HUDEP-2 (cell line): ENCODE data around the gene SIRT2.
A peak's percentile ranks its signal among the peaks of the same experiment; 100 is the strongest.
"Not testable (repeated sequence)": the region's sequence is repeated elsewhere in the genome, so short reads cannot be mapped to it uniquely, and the experiment has no call there.

ENCODE experiments used
- DNase-seq, 76 experiments: peaks; one replicate each; lab custom pipeline; 2025; ENCODE audit not compliant: unreplicated experiment in 76 of 76; lab: John Stamatoyannopoulos, UW

Gene SIRT2

GRCh38 chr19:38900743-38901190 is 1.3 kb upstream of the SIRT2 start:
- no peak for DNase-seq

GRCh38 chr19:38900202-38900629 is 798 bp upstream of the SIRT2 start:
- DNase-seq = peak in 1 of 76 experiments; percentile 61

- DNase-seq = no peak
Measured at GRCh38 chr19:38898788-38899446, 501 bp downstream of the SIRT2 start.

GRCh38 chr19:38894968-38895367 is 4.5 kb downstream of the SIRT2 start:
- DNase-seq = no peak

GRCh38 chr19:38893341-38893771 is 6.1 kb downstream of the SIRT2 start:
- no peak for DNase-seq

- DNase-seq = no peak
Measured at GRCh38 chr19:38892841-38893240, 6.6 kb downstream of the SIRT2 start.

- no peak for DNase-seq
Measured at GRCh38 chr19:38891771-38892170, 7.6 kb downstream of the SIRT2 start.

GRCh38 chr19:38890686-38891085 is 8.7 kb downstream of the SIRT2 start:
- no peak for DNase-seq

GRCh38 chr19:38889803-38890202 is 9.6 kb downstream of the SIRT2 start:
- no peak for DNase-seq

GRCh38 chr19:38888876-38889275 is 10.5 kb downstream of the SIRT2 start:
- no peak for DNase-seq

GRCh38 chr19:38884691-38885090 is 14.7 kb downstream of the SIRT2 start:
- not testable (repeated sequence) for DNase-seq

- DNase-seq = no peak
Measured at GRCh38 chr19:38883286-38883685, 16.1 kb downstream of the SIRT2 start.

GRCh38 chr19:38880882-38881609 is 18.4 kb downstream of the SIRT2 start:
- DNase-seq = no peak

- no peak for DNase-seq
Measured at GRCh38 chr19:38880076-38880881, 19.1 kb downstream of the SIRT2 start.

GRCh38 chr19:38879400-38879751 is 20.0 kb downstream of the SIRT2 start:
- no peak for DNase-seq

GRCh38 chr19:38878575-38879399 is 20.6 kb downstream of the SIRT2 start:
- DNase-seq = peak in 3 of 76 experiments; percentile 11 to 49 (median 32)

GRCh38 chr19:38877781-38878574 is 21.4 kb downstream of the SIRT2 start, which contains the start of gene RINL:
RINL (minus strand) TSS chr19:38878275; CDS start chr19:38876742, 1,533 bp downstream.
- peak in 32 of 76 experiments; percentile 13 to 65 (median 40) for DNase-seq

- DNase-seq = no peak
Measured at GRCh38 chr19:38875656-38876395, 23.6 kb downstream of the SIRT2 start.

- DNase-seq = not testable (repeated sequence)
Measured at GRCh38 chr19:38873400-38873799, 26.0 kb downstream of the SIRT2 start.
